Activated naive CD8-positive, alpha-beta T cell (primary cell): ENCODE measurements around the gene FZD1.

Experiments
- H3K27ac Mint-ChIP-seq: one replicate; pipeline ENCODE4 v1.8.0; 2021; ENCODE audit warnings: mixed read lengths
- H3K27me3 Mint-ChIP-seq: one replicate; pipeline ENCODE4 v1.8.0; 2021; ENCODE audit warnings: mixed read lengths
- H3K36me3 Mint-ChIP-seq: one replicate; pipeline ENCODE4 v1.8.0; 2021; ENCODE audit warnings: mixed read lengths
- H3K4me1 Mint-ChIP-seq: one replicate; pipeline ENCODE4 v1.8.0; 2021; ENCODE audit warnings: low read depth, mixed read lengths
- H3K4me3 Mint-ChIP-seq: one replicate; pipeline ENCODE4 v1.8.0; 2021; ENCODE audit warnings: mild to moderate bottlenecking, mixed read lengths
- H3K9me3 Mint-ChIP-seq: one replicate; pipeline ENCODE4 v1.8.0; 2021; ENCODE audit warnings: low read depth, mixed read lengths

Gene FZD1

DNA sequence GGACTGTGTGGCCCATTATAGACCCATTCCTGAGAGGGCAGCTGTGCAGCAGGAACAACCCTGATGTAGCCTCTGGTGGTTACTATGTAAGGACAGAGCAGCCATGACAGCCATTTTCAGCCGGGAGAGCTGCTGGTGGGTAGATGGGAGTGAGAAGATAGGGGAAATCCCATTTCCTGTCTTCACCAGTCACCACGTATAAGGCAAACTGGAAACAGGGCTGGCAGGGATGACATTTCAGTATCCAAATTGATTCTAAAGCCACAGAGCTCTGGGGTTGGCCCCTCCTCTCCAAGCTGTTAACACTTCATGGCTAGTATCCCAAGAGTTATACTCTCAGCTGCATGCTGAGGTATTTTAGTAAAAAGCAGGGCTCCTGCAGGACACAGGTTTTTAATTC lies 15.2 kb upstream of the FZD1 start:
- H3K9me3 Mint-ChIP-seq: no peaks in the 10 kb centered on the region

DNA sequence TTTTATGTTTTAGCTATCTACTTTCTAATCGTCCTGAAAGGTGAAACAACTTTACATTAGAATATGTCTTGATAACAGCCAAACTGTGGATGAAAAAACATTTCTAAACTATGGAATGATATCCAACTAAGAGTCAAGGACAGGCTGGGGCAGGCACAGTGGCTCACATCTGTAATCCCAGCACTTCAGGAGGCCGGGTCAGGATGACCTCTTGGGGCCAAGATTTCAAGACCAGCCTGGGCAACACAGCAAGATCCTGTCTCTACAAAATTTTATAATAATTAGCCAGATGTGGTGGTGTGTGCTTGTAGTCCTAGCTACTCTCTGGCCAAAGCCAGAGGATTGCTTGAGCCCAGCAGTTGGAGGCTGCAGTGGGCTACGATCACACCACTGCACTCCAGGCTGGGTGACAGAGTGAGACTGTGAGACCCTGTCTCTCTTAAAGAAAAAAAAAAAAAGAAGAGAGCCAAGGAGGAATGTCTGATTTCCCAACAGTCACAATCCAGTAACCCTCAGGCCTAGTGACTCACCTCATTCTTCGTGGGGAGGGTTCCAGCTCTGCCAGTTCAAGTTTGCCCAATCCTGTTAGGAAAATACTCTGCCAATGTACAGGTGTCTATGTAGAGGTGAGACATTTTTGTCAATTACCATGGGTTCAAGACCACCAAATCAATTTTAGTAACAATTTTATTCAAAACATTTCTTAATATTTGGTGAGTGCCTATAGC lies 14.6 kb upstream of the FZD1 start:
- H3K27ac Mint-ChIP-seq: no peak overlapping the region
- no peaks in the 10 kb centered on the region for H3K36me3 Mint-ChIP-seq

More for the DNA sequence above, 15.2 kb upstream of the FZD1 start:
- H3K4me3 Mint-ChIP-seq: no peak overlapping the region
- H3K27ac Mint-ChIP-seq: no peak overlapping the region
- H3K36me3 Mint-ChIP-seq: no peaks in the 10 kb centered on the region
- no peaks in the 10 kb centered on the region for H3K27me3 Mint-ChIP-seq
- no peaks in the 10 kb centered on the region for H3K4me1 Mint-ChIP-seq

DNA sequence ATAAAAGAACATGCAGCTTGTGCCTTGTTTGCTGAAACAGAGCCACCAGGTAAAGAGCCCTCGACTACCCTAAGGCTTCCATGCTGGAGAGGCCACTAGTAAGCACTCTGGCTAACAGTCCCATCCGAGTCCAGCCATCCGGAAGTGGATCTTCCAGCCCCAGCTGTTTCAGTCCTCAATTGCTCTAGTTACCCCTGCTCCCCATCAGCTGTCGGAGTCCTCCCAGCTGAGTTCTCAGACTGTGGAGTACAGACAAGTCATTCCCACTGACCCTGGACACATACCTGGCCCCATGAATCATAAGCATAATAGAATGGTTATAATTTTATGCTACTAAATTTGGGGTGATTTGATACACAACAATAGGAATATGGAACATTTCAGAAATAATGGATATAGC lies 13.5 kb upstream of the FZD1 start:
- Mint-ChIP-seq H3K27me3 (no peaks in the 10 kb centered on the region), H3K36me3 (no peaks in the 10 kb centered on the region), H3K9me3 (peaks cover 3% of the 10 kb centered on the region), H3K4me1 (no peaks in the 10 kb centered on the region), H3K4me3 (no peak overlapping the region), H3K27ac (no peak overlapping the region)

More for the DNA sequence above, 14.6 kb upstream of the FZD1 start:
- H3K9me3 Mint-ChIP-seq: no peaks in the 10 kb centered on the region
- H3K4me3 Mint-ChIP-seq: no peak overlapping the region
- no peaks in the 10 kb centered on the region for H3K27me3 Mint-ChIP-seq
- H3K4me1 Mint-ChIP-seq: no peaks in the 10 kb centered on the region

DNA sequence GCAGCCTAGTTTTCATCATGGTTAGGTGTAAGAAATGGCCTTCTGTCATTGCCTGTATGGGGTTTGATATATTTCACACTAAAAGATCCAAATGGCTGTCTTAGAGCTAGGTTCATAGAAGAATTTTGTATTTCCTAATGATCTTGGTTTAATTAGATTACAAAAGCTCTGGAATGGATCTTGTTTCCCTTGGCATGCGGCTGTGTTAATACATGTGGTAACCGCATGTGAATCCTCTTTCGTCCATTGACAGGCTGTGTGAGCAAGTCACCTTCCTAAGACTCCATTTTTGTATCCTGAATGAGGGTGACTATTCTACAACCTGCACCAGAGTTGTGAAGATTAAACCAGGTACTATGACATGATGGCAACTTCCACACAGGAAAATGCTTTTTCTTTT lies 12.4 kb upstream of the FZD1 start:
- Mint-ChIP-seq H3K9me3 (peaks cover 4% of the 10 kb centered on the region), H3K27ac (no peak overlapping the region), H3K27me3 (no peaks in the 10 kb centered on the region), H3K4me1 (no peaks in the 10 kb centered on the region), H3K36me3 (no peaks in the 10 kb centered on the region), H3K4me3 (no peak overlapping the region)

DNA sequence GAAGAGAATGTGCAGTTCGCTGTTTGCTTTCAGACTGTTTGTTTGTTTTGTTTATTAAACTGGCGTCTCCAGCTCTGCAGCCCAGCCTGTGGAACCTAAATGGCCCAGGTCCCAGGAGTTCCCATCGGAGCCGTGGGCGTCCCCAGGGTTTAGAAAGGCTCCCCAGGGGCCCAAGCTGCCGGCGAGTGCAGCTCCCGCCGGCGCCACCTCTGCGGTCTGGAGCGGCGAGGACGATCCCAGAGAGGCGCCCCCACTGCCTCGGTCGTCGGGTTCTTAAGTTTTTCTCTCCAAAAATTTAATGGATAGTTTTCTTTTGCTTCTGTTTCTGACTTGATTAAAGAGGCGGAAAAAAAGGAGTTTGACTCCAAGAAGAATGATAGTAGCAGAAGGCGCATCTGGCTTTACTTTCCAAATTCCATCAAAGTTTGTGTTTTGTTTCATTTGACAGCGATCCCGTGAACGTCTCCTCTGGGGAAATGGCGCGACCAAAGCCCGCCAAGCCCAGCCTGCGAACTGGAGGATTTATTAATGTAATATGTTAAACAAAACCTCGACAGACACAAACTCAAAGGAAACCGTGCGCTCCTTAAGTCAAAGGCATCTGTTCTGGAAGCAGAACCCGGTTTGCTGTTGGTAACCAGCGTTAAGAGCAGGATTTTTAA lies 718 bp upstream of the FZD1 start:
- Mint-ChIP-seq H3K36me3 (no peaks in the 10 kb centered on the region), H3K4me3 (peak overlapping the region; percentile 83), H3K4me1 (peaks cover 15% of the 10 kb centered on the region), H3K27ac (no peak overlapping the region), H3K27me3 (peaks cover 33% of the 10 kb centered on the region), H3K9me3 (no peaks in the 10 kb centered on the region)

- Mint-ChIP-seq H3K27me3 (peaks cover 30% of the 10 kb centered on the region), H3K4me1 (peaks cover 15% of the 10 kb centered on the region), H3K4me3 (peak overlapping the region; percentile 82), H3K9me3 (no peaks in the 10 kb centered on the region), H3K27ac (no peak overlapping the region), H3K36me3 (no peaks in the 10 kb centered on the region)
Observed at GRCh38 chr7:91264924-91265681, 870 bp downstream of the FZD1 start.

DNA sequence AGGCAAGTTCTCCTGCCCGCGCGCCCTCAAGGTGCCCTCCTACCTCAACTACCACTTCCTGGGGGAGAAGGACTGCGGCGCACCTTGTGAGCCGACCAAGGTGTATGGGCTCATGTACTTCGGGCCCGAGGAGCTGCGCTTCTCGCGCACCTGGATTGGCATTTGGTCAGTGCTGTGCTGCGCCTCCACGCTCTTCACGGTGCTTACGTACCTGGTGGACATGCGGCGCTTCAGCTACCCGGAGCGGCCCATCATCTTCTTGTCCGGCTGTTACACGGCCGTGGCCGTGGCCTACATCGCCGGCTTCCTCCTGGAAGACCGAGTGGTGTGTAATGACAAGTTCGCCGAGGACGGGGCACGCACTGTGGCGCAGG lies 1.4 kb downstream of the FZD1 start:
- Mint-ChIP-seq H3K27me3 (peaks cover 30% of the 10 kb centered on the region), H3K9me3 (no peaks in the 10 kb centered on the region), H3K27ac (no peak overlapping the region), H3K36me3 (no peaks in the 10 kb centered on the region), H3K4me3 (peak overlapping the region; percentile 40), H3K4me1 (peaks cover 15% of the 10 kb centered on the region)

DNA sequence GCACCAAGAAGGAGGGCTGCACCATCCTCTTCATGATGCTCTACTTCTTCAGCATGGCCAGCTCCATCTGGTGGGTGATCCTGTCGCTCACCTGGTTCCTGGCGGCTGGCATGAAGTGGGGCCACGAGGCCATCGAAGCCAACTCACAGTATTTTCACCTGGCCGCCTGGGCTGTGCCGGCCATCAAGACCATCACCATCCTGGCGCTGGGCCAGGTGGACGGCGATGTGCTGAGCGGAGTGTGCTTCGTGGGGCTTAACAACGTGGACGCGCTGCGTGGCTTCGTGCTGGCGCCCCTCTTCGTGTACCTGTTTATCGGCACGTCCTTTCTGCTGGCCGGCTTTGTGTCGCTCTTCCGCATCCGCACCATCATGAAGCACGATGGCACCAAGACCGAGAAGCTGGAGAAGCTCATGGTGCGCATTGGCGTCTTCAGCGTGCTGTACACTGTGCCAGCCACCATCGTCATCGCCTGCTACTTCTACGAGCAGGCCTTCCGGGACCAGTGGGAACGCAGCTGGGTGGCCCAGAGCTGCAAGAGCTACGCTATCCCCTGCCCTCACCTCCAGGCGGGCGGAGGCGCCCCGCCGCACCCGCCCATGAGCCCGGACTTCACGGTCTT lies 1.9 kb downstream of the FZD1 start:
- Mint-ChIP-seq H3K4me3 (peak overlapping the region; percentile 40), H3K4me1 (peaks cover 15% of the 10 kb centered on the region), H3K27me3 (peaks cover 30% of the 10 kb centered on the region), H3K9me3 (no peaks in the 10 kb centered on the region), H3K27ac (no peak overlapping the region), H3K36me3 (no peaks in the 10 kb centered on the region)

DNA sequence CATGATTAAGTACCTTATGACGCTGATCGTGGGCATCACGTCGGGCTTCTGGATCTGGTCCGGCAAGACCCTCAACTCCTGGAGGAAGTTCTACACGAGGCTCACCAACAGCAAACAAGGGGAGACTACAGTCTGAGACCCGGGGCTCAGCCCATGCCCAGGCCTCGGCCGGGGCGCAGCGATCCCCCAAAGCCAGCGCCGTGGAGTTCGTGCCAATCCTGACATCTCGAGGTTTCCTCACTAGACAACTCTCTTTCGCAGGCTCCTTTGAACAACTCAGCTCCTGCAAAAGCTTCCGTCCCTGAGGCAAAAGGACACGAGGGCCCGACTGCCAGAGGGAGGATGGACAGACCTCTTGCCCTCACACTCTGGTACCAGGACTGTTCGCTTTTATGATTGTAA lies 2.5 kb downstream of the FZD1 start:
- Mint-ChIP-seq H3K27me3 (peaks cover 30% of the 10 kb centered on the region), H3K9me3 (no peaks in the 10 kb centered on the region), H3K4me3 (no peak overlapping the region), H3K36me3 (no peaks in the 10 kb centered on the region), H3K27ac (no peak overlapping the region), H3K4me1 (peaks cover 15% of the 10 kb centered on the region)

DNA sequence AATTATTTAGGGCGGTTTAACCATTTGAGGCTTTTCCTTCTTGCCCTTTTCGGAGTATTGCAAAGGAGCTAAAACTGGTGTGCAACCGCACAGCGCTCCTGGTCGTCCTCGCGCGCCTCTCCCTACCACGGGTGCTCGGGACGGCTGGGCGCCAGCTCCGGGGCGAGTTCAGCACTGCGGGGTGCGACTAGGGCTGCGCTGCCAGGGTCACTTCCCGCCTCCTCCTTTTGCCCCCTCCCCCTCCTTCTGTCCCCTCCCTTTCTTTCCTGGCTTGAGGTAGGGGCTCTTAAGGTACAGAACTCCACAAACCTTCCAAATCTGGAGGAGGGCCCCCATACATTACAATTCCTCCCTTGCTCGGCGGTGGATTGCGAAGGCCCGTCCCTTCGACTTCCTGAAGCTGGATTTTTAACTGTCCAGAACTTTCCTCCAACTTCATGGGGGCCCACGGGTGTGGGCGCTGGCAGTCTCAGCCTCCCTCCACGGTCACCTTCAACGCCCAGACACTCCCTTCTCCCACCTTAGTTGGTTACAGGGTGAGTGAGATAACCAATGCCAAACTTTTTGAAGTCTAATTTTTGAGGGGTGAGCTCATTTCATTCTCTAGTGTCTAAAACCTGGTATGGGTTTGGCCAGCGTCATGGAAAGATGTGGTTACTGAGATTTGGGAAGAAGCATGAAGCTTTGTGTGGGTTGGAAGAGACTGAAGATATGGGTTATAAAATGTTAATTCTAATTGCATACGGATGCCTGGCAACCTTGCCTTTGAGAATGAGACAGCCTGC lies 3.1 kb downstream of the FZD1 start:
- Mint-ChIP-seq H3K4me3 (no peak overlapping the region), H3K9me3 (no peaks in the 10 kb centered on the region), H3K4me1 (peaks cover 15% of the 10 kb centered on the region), H3K27me3 (peaks cover 28% of the 10 kb centered on the region), H3K36me3 (no peaks in the 10 kb centered on the region), H3K27ac (no peak overlapping the region)

GRCh38 chr7:91270372-91270771 lies 6.1 kb downstream of the FZD1 start:
- Mint-ChIP-seq H3K9me3 (no peaks in the 10 kb centered on the region), H3K4me1 (peaks cover 1% of the 10 kb centered on the region), H3K27ac (no peak overlapping the region), H3K4me3 (no peak overlapping the region), H3K36me3 (no peaks in the 10 kb centered on the region), H3K27me3 (peaks cover 13% of the 10 kb centered on the region)

DNA sequence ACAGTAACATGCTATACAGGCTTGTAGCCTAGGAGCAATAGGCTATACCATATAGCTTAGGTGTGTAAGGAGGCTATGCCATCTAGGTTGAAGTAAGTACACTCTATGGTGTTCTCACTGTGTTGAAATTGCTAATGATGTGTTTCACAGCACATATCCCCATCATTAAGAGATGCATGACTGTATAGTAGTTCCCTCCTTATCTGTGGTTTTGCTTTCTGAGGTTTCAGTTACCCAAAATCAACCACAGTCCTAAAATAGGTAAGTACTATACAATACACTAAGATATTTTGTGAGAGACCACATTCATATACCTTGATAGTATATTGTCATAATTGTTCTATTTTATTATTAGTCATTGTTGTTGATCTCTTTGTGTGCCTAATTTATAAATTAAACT lies 12.7 kb downstream of the FZD1 start:
- Mint-ChIP-seq H3K9me3 (peaks cover under 1% of the 10 kb centered on the region), H3K4me1 (no peaks in the 10 kb centered on the region), H3K4me3 (no peak overlapping the region), H3K27ac (no peak overlapping the region), H3K27me3 (peaks cover 6% of the 10 kb centered on the region), H3K36me3 (no peaks in the 10 kb centered on the region)

GRCh38 chr7:91280185-91280584 lies 16.0 kb downstream of the FZD1 start:
- Mint-ChIP-seq H3K27me3 (peaks cover 6% of the 10 kb centered on the region), H3K4me1 (no peaks in the 10 kb centered on the region), H3K27ac (no peak overlapping the region), H3K36me3 (no peaks in the 10 kb centered on the region), H3K9me3 (peaks cover 4% of the 10 kb centered on the region), H3K4me3 (no peak overlapping the region)

- Mint-ChIP-seq H3K27ac (no peak overlapping the region), H3K9me3 (peaks cover 4% of the 10 kb centered on the region), H3K27me3 (peaks cover 6% of the 10 kb centered on the region), H3K4me1 (no peaks in the 10 kb centered on the region), H3K4me3 (no peak overlapping the region), H3K36me3 (no peaks in the 10 kb centered on the region)
Observed at GRCh38 chr7:91280604-91281003, 16.4 kb downstream of the FZD1 start.
